AG04449 (cell line): ENCODE results near the gene PLA2R1.

Source experiments
- CTCF ChIA-PET: fragments of 350-600 bp; formaldehyde crosslinking; extraction: SDS; loops from one replicate; lab custom pipeline; 2021; ENCODE audit warnings: antibody characterized with exemption; lab: Yijun Ruan, JAX
- POLR2A ChIA-PET: fragments of 400-600, 350-600 bp; formaldehyde crosslinking; extraction: SDS; loops from one replicate; lab custom pipeline; 2020; ENCODE audit warnings: antibody characterized with exemption, inconsistent platforms; lab: Yijun Ruan, JAX
- DNase-seq: peaks from one replicate; pipeline ENCODE4 v3.0.0-alpha.2; 2010; ENCODE audit warnings: low read depth, low spot score
- H3K4me3 ChIP-seq: 2 replicates; pipeline ENCODE4 v1.5.1; 2011; ENCODE audit warnings: low read depth, mild to moderate bottlenecking, control low read depth, low read length
- CTCF ChIP-seq: IDR thresholded peaks from one replicate; pipeline ENCODE4 v1.5.1; 2011; ENCODE audit warnings: mild to moderate bottlenecking, moderate library complexity, low read length, control low read depth, inconsistent platforms; ENCODE audit not compliant: insufficient read depth; ENCODE audit errors: missing control alignments

Gene PLA2R1

GRCh38 chr2:159916511-159916910, 145.9 kb downstream of the PLA2R1 start:
- H3K4me3 ChIP-seq, result no peak overlapping the region
- POLR2A ChIA-PET, result no interaction called here
- DNase-seq, result no peak
- no peak for TF ChIP-seq CTCF
- CTCF ChIA-PET, result interaction anchor here (0.7 kb wide), 1 partner anchor 24 kb away, joined by 3 read pairs; no protein-coding TSS in a partner anchor

GRCh38 chr2:159913900-159914299, 148.5 kb downstream of the PLA2R1 start:
- DNase-seq, result no peak
- no peak overlapping the region for H3K4me3 ChIP-seq
- CTCF ChIA-PET, result no interaction called here
- no peak for TF ChIP-seq CTCF
- POLR2A ChIA-PET, result no interaction called here

- H3K4me3 ChIP-seq, result no peak overlapping the region
- DNase-seq, result no peak
- POLR2A ChIA-PET, result no interaction called here
- CTCF ChIA-PET, result no interaction called here
- TF ChIP-seq CTCF, result no peak
These were observed 149.8 kb downstream of the PLA2R1 start for GRCh38 chr2:159912580-159912979.

- ChIA-PET CTCF (no interaction called here), POLR2A (no interaction called here)
- no peak overlapping the region for H3K4me3 ChIP-seq
- no peak for TF ChIP-seq CTCF
- no peak for DNase-seq
These were observed 151.5 kb downstream of the PLA2R1 start for GRCh38 chr2:159910951-159911350.

- POLR2A ChIA-PET, result no interaction called here
- CTCF ChIA-PET, result no interaction called here
- no peak for TF ChIP-seq CTCF
- no peak overlapping the region for H3K4me3 ChIP-seq
- DNase-seq, result no peak
These were observed 153.8 kb downstream of the PLA2R1 start for GRCh38 chr2:159908623-159909022.

GRCh38 chr2:159907909-159908308, 154.5 kb downstream of the PLA2R1 start:
- CTCF ChIA-PET, result no interaction called here
- POLR2A ChIA-PET, result no interaction called here
- no peak for TF ChIP-seq CTCF
- no peak for DNase-seq
- H3K4me3 ChIP-seq, result no peak overlapping the region
